Measurements from ENCODE around the gene SHLD1. TPM values are rescaled to one million over a fixed set of nuclear protein-coding genes. Genes with fewer than 3 reads are reported as not detected.

The SHLD1 gene
- total and polyA plus RNA-seq, 7 donors, result 3.7 to 16.8 (median 8.6) TPM

DNA sequence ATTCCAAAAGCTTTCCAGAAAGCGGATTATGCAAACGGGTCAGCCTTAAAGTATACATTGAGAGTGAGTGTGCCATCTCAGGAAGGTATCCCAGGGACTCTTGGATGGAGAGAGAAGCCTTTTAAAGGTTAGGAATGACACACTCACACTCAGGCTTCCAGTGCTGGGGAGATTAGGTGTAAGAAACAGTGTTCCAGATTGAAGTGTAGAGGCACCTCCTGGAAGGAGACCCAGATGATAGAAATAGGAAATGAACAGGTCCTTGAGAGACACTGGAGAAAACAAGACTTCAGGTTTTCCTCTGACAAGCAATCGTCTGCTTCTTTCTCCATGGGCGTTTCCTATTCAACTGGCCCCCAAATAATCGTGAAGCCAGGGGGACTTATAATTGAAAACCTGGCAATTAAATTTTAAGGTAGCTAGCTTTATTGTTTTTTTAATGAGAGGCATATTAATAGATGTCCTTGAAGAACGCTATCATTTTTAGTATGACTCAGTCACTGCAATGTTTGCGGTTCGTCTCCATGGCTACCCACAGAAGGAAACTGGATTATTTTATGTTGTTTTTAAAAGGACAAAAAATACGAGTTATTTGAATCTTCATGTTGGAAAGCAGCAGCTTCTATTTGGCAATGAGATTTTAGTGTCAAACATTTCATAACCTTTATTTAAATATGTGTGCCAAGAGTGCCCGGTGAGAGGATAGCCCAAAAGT lies 114.8 kb downstream of the SHLD1 start:
- peak overlapping the region; percentile 79 for H3K27ac ChIP-seq
- H3K27me3 ChIP-seq (ENCODE audit: insufficient read depth in 3 of 3, low read length in 2 of 3), result no peaks in the 10 kb centered on the region
- no peaks in the 10 kb centered on the region for H3K9me3 ChIP-seq
- ATAC-seq, result peak in 1 of 4 donors; percentile 9
- no peaks in the 10 kb centered on the region for H3K36me3 ChIP-seq (ENCODE audit: insufficient read depth in 1 of 2, low read depth in 1 of 2)
- TF ChIP-seq, protein P1, sequence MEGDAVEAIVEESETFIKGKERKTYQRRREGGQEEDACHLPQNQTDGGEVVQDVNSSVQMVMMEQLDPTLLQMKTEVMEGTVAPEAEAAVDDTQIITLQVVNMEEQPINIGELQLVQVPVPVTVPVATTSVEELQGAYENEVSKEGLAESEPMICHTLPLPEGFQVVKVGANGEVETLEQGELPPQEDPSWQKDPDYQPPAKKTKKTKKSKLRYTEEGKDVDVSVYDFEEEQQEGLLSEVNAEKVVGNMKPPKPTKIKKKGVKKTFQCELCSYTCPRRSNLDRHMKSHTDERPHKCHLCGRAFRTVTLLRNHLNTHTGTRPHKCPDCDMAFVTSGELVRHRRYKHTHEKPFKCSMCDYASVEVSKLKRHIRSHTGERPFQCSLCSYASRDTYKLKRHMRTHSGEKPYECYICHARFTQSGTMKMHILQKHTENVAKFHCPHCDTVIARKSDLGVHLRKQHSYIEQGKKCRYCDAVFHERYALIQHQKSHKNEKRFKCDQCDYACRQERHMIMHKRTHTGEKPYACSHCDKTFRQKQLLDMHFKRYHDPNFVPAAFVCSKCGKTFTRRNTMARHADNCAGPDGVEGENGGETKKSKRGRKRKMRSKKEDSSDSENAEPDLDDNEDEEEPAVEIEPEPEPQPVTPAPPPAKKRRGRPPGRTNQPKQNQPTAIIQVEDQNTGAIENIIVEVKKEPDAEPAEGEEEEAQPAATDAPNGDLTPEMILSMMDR (IDR thresholded peaks at IDR 0.05), result no peak
- no peak for DNase-seq
- 27 to 51% (median 33%) methylated on average over 10 of the region's 10 CpGs for WGBS, 3 donors
- peaks cover 33% of the 10 kb centered on the region for H3K4me1 ChIP-seq
- H3K4me3 ChIP-seq, result no peak overlapping the region
- intact Hi-C loops (cut with DNase I), result loop anchor here in 1 of 2 donors (2.0 kb wide), 1 partner anchor 26 kb away; no protein-coding TSS in a partner anchor

- intact Hi-C loops (cut with DNase I), result loop anchor here in 1 of 2 donors (2.0 kb wide), 1 partner anchor 25 kb away; no protein-coding TSS in a partner anchor
- ATAC-seq (no peak), DNase-seq (no peak)
- no peaks in the 10 kb centered on the region for H3K27me3 ChIP-seq (ENCODE audit: insufficient read depth in 3 of 3, low read length in 2 of 3)
- no peaks in the 10 kb centered on the region for H3K9me3 ChIP-seq
- H3K4me1 ChIP-seq, result peaks cover 33% of the 10 kb centered on the region
- 94 to 97% (median 97%) methylated on average over 2 of the region's 2 CpGs for WGBS, 3 donors
- no peaks in the 10 kb centered on the region for H3K36me3 ChIP-seq (ENCODE audit: insufficient read depth in 1 of 2, low read depth in 1 of 2)
- no peak overlapping the region for H3K4me3 ChIP-seq
- H3K27ac ChIP-seq, result peak overlapping the region; percentile 79
- TF ChIP-seq, protein P1 (IDR thresholded peaks at IDR 0.05), result no peak
Observed at GRCh38 chr20:5865604-5866003, 115.4 kb downstream of the SHLD1 start.

DNA sequence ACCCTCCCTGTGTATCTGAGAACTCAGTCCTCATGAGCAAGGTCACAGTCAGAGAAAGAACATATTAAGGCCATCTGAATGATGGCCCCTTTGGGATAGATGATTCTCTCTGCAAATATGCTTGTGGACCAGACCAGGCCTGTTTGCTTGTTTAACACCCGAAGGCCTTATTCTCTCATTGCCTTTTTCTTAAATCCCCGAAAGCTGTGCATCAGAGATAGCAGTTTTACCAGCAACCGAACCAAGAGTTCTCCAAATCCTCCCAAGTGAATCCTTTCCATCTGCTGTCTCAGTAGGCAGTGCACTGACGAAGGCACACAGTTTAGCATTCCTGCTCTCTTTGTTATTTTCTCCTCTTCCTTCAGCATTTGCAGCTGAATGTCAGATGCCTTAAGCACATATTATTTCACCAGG lies 120.4 kb downstream of the SHLD1 start:
- Histone ChIP-seq H3K4me3 (no peak overlapping the region), H3K36me3 (ENCODE audit: insufficient read depth in 1 of 2, low read depth in 1 of 2) (no peaks in the 10 kb centered on the region), H3K27me3 (ENCODE audit: insufficient read depth in 3 of 3, low read length in 2 of 3) (no peaks in the 10 kb centered on the region), H3K4me1 (no peaks in the 10 kb centered on the region), H3K9me3 (peaks cover under 1% of the 10 kb centered on the region), H3K27ac (no peak overlapping the region)
- ATAC-seq (no peak), DNase-seq (no peak)
- intact Hi-C loops (cut with DNase I), result no loop called here
- TF ChIP-seq, protein P1 (IDR thresholded peaks at IDR 0.05), result no peak
- 72 to 73% (median 73%) methylated on average over 4 of the region's 4 CpGs for WGBS, 3 donors

GRCh38 chr20:5871459-5872410 lies 121.5 kb downstream of the SHLD1 start:
- Histone ChIP-seq H3K36me3 (ENCODE audit: insufficient read depth in 1 of 2, low read depth in 1 of 2) (no peaks in the 10 kb centered on the region), H3K4me3 (no peak overlapping the region), H3K27ac (no peak overlapping the region), H3K4me1 (no peaks in the 10 kb centered on the region), H3K27me3 (ENCODE audit: insufficient read depth in 3 of 3, low read length in 2 of 3) (no peaks in the 10 kb centered on the region), H3K9me3 (peaks cover 7% of the 10 kb centered on the region)
- intact Hi-C loops (cut with DNase I), result no loop called here
- TF ChIP-seq, protein P1 (IDR thresholded peaks at IDR 0.05), result no peak
- WGBS, 3 donors, result 65 to 72% (median 72%) methylated on average over 6 of the region's 6 CpGs
- DNase-seq, result no peak
- no peak for ATAC-seq
